Osteocyte (in vitro differentiated cells): Measurements from ENCODE around the gene RERG. TPM values are rescaled to one million over a fixed set of nuclear protein-coding genes. Genes with fewer than 3 reads are reported as not detected.

ENCODE experiments used
- DNase-seq: peaks from one replicate; pipeline ENCODE4 v3.0.0; 2021; ENCODE audit warnings: mixed read lengths; ENCODE audit not compliant: unreplicated experiment; ENCODE audit errors: extremely low spot score
- H3K27ac Mint-ChIP-seq: one replicate; pipeline ENCODE4 v1.8.0; 2021; ENCODE audit warnings: mild to moderate bottlenecking, mixed read lengths; ENCODE audit not compliant: unreplicated experiment
- H3K27me3 Mint-ChIP-seq: one replicate; pipeline ENCODE4 v1.8.0; 2021; ENCODE audit warnings: mixed read lengths; ENCODE audit not compliant: unreplicated experiment
- H3K36me3 Mint-ChIP-seq: one replicate; pipeline ENCODE4 v1.8.0; 2021; ENCODE audit warnings: mixed read lengths; ENCODE audit not compliant: unreplicated experiment
- H3K4me1 Mint-ChIP-seq: one replicate; pipeline ENCODE4 v1.8.0; 2021; ENCODE audit warnings: mixed read lengths; ENCODE audit not compliant: unreplicated experiment
- H3K4me3 Mint-ChIP-seq: one replicate; pipeline ENCODE4 v1.8.0; 2021; ENCODE audit warnings: mild to moderate bottlenecking, moderate library complexity, mixed read lengths; ENCODE audit not compliant: unreplicated experiment
- H3K9me3 Mint-ChIP-seq: one replicate; pipeline ENCODE4 v1.8.0; 2021; ENCODE audit warnings: mixed read lengths; ENCODE audit not compliant: unreplicated experiment
- CTCF ChIP-seq: fragments of 200-600 bp; sonication (generic); IDR thresholded peaks from 2 replicates; pipeline ENCODE4 v1.5.0; 2021; ENCODE audit warnings: antibody characterized with exemption, mild to moderate bottlenecking, moderate library complexity
- total RNA-seq: library from RNA; stranded (reverse); gene quantifications from 2 replicates; pipeline ENCODE4 v1.2.1, GENCODE V29; 2021

The RERG gene
- total RNA-seq, 1 donor from 2014 or later: 92.7 TPM

GRCh38 chr12:15222219-15222618 lies 1.0 kb upstream of the RERG start:
- Mint-ChIP-seq H3K9me3 (peaks cover 6% of the 10 kb centered on the region), H3K4me3 (no peak overlapping the region), H3K4me1 (peaks cover 51% of the 10 kb centered on the region), H3K27me3 (no peaks in the 10 kb centered on the region), H3K27ac (peak overlapping the region; percentile 52), H3K36me3 (peaks cover 12% of the 10 kb centered on the region)
- no peak for TF ChIP-seq CTCF
- no peak for DNase-seq

GRCh38 chr12:15220451-15220850 lies 766 bp downstream of the RERG start:
- peaks cover 7% of the 10 kb centered on the region for H3K9me3 Mint-ChIP-seq
- peaks cover 66% of the 10 kb centered on the region for H3K4me1 Mint-ChIP-seq
- no peak for TF ChIP-seq CTCF
- peaks cover 25% of the 10 kb centered on the region for H3K36me3 Mint-ChIP-seq
- H3K27ac Mint-ChIP-seq: peak overlapping the region; percentile 93
- no peaks in the 10 kb centered on the region for H3K27me3 Mint-ChIP-seq
- no peak for DNase-seq
- H3K4me3 Mint-ChIP-seq: peak overlapping the region; percentile 90

GRCh38 chr12:15218794-15219193 lies 2.4 kb downstream of the RERG start:
- TF ChIP-seq CTCF: no peak
- DNase-seq: no peak

GRCh38 chr12:15216036-15216889 lies 5.0 kb downstream of the RERG start:
- peaks cover 83% of the 10 kb centered on the region for H3K4me1 Mint-ChIP-seq

More at GRCh38 chr12:15218794-15219193, 2.4 kb downstream of the RERG start:
- Mint-ChIP-seq H3K27me3 (no peaks in the 10 kb centered on the region), H3K4me3 (peak overlapping the region; percentile 90), H3K36me3 (peaks cover 38% of the 10 kb centered on the region), H3K9me3 (peaks cover 7% of the 10 kb centered on the region), H3K4me1 (peaks cover 80% of the 10 kb centered on the region), H3K27ac (peak overlapping the region; percentile 93)

More at GRCh38 chr12:15216036-15216889, 5.0 kb downstream of the RERG start:
- Mint-ChIP-seq H3K9me3 (peaks cover 7% of the 10 kb centered on the region), H3K27me3 (no peaks in the 10 kb centered on the region), H3K36me3 (peaks cover 45% of the 10 kb centered on the region), H3K27ac (peak overlapping the region; percentile 95), H3K4me3 (peak overlapping the region; percentile 36)
- no peak for DNase-seq
- no peak for TF ChIP-seq CTCF
